Mesothelial cell of epicardium (in vitro differentiated cells): ENCODE results near the gene ISM1. TPM values are rescaled to one million over a fixed set of nuclear protein-coding genes. Genes with fewer than 3 reads are reported as not detected.

Experiments
- DNase-seq, 2 experiments: peaks; one replicate each; pipeline ENCODE4 v3.0.0; 2021; ENCODE audit warnings: low spot score in 2 of 2; ENCODE audit not compliant: unreplicated experiment in 2 of 2
- H3K27ac Mint-ChIP-seq: 2 replicates; pipeline ENCODE4 v1.8.0; 2021; ENCODE audit warnings: mixed read lengths
- H3K27me3 Mint-ChIP-seq: 2 replicates; pipeline ENCODE4 v1.8.0; 2021; ENCODE audit warnings: low read depth, mixed read lengths
- H3K36me3 Mint-ChIP-seq: 2 replicates; pipeline ENCODE4 v1.8.0; 2021; ENCODE audit warnings: mixed read lengths
- H3K4me1 Mint-ChIP-seq: 2 replicates; pipeline ENCODE4 v1.8.0; 2021; ENCODE audit warnings: mixed read lengths
- H3K4me3 Mint-ChIP-seq: 2 replicates; pipeline ENCODE4 v1.8.0; 2021; ENCODE audit warnings: mild to moderate bottlenecking, moderate library complexity, mixed read lengths
- H3K9me3 Mint-ChIP-seq: 2 replicates; pipeline ENCODE4 v1.8.0; 2021; ENCODE audit warnings: mixed read lengths
- total RNA-seq: library from RNA; stranded (reverse); gene quantifications from 3 replicates; pipeline ENCODE4 v1.2.1, GENCODE V29; 2021
- TF ChIP-seq, protein P1 (sequence below): fragments of 200-600 bp; sonication (generic); IDR thresholded peaks from one replicate; pipeline ENCODE4 v1.5.0; 2021; ENCODE audit warnings: antibody characterized with exemption; ENCODE audit not compliant: unreplicated experiment

ISM1 gene
- total RNA-seq, 1 donor from 2014 or later = 5.6 TPM

DNA sequence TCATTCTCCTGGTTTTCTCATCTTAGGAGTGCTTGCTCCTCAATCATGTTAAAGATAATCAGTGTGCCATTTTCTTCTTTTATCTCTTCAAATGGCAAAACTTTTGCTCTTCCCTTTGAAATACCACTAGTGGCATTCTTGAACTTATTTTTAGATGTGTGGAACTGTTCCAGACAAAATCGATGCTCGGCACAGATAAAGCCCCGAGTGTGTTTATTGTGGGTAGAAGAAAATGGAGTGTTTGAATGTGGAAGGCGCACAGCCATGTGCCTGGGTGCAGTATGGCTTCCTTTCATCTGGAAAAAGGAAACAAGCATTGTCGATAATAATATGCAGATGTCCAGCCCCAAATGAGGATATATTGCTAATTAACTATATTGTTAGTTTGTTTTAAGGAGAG lies 42.4 kb downstream of the ISM1 start:
- Mint-ChIP-seq H3K27ac (no peak overlapping the region), H3K4me1 (peaks cover 17% of the 10 kb centered on the region), H3K4me3 (no peak overlapping the region), H3K27me3 (no peaks in the 10 kb centered on the region), H3K9me3 (no peaks in the 10 kb centered on the region), H3K36me3 (no peaks in the 10 kb centered on the region)
- TF ChIP-seq, protein P1, sequence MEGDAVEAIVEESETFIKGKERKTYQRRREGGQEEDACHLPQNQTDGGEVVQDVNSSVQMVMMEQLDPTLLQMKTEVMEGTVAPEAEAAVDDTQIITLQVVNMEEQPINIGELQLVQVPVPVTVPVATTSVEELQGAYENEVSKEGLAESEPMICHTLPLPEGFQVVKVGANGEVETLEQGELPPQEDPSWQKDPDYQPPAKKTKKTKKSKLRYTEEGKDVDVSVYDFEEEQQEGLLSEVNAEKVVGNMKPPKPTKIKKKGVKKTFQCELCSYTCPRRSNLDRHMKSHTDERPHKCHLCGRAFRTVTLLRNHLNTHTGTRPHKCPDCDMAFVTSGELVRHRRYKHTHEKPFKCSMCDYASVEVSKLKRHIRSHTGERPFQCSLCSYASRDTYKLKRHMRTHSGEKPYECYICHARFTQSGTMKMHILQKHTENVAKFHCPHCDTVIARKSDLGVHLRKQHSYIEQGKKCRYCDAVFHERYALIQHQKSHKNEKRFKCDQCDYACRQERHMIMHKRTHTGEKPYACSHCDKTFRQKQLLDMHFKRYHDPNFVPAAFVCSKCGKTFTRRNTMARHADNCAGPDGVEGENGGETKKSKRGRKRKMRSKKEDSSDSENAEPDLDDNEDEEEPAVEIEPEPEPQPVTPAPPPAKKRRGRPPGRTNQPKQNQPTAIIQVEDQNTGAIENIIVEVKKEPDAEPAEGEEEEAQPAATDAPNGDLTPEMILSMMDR = no peak
- DNase-seq = no peak

DNA sequence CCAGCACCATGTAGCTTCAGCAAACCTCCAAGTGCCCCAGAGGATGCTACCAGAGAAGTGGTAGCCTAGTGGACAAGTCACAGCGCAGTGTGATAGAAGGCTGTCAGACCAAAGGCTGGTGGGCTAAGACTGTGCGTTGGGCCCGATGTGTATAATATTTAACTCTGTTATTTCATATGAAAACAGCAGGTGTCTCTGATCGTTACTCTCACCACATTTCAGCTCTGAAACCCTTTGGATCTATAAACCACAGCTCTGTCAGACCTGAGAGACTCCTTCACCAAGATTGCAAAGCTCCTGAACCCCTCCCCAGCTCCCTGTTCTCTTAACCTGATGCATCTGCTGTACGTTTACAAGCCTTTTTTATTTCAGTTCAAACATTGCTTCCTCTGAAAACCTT lies 43.8 kb downstream of the ISM1 start:
- DNase-seq = no peak
- Mint-ChIP-seq H3K4me1 (peaks cover 17% of the 10 kb centered on the region), H3K4me3 (no peak overlapping the region), H3K27me3 (peaks cover 3% of the 10 kb centered on the region), H3K36me3 (no peaks in the 10 kb centered on the region), H3K27ac (no peak overlapping the region), H3K9me3 (no peaks in the 10 kb centered on the region)
- TF ChIP-seq, protein P1 = no peak

DNA sequence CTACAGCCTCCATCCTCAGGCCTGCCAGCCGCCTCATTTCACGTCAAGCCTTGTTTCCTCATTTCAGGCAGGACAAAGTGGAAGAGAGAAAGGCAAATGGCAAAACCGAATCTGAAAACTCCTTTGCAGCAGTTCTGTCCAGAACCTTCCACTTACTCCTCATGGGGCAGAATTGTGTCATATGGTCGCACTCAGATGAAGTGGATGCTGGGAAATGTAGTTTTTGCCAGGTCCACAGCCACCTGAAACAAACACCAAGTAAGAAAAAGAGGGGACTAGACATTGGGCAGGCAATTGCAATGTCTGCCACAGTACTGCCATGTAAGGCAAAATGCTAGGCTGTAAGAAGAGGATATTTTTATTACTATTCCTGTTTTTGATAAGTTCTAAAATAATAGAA lies 44.9 kb downstream of the ISM1 start:
- H3K4me3 Mint-ChIP-seq = no peak overlapping the region
- TF ChIP-seq, protein P1 = no peak
- no peak overlapping the region for H3K27ac Mint-ChIP-seq
- no peaks in the 10 kb centered on the region for H3K36me3 Mint-ChIP-seq
- H3K9me3 Mint-ChIP-seq = no peaks in the 10 kb centered on the region
- H3K4me1 Mint-ChIP-seq = peaks cover 17% of the 10 kb centered on the region
- H3K27me3 Mint-ChIP-seq = peaks cover 8% of the 10 kb centered on the region
- no peak for DNase-seq

DNA sequence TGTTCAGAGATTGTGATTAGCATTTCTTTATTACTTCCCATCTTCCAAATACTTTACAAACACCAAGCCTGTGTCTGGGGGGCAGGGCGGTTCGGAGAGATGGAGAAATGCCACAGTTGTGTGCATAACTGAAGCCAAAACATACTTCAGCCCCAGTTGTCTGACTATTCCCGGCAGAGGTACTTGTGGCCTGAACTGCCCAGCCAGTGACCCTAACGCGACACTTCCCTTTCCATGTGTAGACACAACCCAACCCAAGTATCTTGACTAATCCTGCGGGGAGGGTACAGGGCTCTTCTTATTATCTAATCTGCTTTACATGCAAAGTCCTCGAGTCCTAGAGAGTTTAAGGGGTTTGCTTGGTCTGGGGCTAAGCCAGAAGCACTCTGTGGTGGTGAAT lies 46.2 kb downstream of the ISM1 start:
- TF ChIP-seq, protein P1 = no peak

DNA sequence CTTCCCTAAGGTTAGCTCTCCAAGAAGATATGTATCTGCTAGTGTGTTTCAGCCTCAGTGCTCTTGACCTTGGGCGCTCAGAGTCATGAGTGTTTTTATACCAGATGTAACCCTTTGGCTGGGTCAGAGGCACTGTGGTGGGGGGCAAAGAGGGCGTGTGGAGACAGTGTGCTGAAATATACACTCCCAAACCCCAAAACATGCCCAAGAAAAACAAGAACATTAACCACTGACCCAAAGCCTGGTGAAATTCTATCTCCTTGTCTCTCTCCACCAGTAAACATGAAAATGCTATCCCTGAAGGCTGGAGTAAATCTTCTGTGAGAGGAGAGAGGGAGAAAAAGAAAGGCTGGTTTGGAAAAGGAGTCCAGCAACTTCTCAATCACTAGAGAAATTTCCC lies 47.9 kb downstream of the ISM1 start:
- TF ChIP-seq, protein P1 = no peak

More for the DNA sequence above, 46.2 kb downstream of the ISM1 start:
- H3K27me3 Mint-ChIP-seq = peaks cover 8% of the 10 kb centered on the region
- no peaks in the 10 kb centered on the region for H3K36me3 Mint-ChIP-seq
- no peak for DNase-seq
- no peak overlapping the region for H3K4me3 Mint-ChIP-seq
- no peaks in the 10 kb centered on the region for H3K9me3 Mint-ChIP-seq
- H3K4me1 Mint-ChIP-seq = peaks cover 13% of the 10 kb centered on the region
- H3K27ac Mint-ChIP-seq = no peak overlapping the region

DNA sequence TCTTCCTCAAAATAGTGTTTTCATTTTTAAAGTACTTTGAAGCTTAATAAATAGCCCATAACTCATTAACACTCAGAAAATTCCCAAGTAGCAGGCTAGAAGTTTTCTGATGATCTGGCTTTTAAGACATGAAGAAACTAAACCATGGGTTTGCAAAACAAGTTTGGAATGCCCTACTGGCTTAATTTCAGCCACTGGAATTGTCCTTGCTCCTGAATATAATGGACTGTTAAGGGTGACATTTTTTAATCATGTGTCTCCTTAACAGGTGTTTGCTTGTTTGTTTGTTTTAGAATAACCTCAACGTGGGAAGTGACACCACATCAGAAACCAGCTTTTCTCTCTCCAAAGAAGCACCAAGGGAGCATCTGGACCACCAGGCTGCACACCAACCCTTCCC lies 49.1 kb downstream of the ISM1 start:
- no peak overlapping the region for H3K27ac Mint-ChIP-seq
- TF ChIP-seq, protein P1 = no peak
- H3K4me3 Mint-ChIP-seq = no peak overlapping the region
- H3K9me3 Mint-ChIP-seq = no peaks in the 10 kb centered on the region
- no peaks in the 10 kb centered on the region for H3K36me3 Mint-ChIP-seq
- peaks cover 9% of the 10 kb centered on the region for H3K4me1 Mint-ChIP-seq
- peaks cover 8% of the 10 kb centered on the region for H3K27me3 Mint-ChIP-seq
- no peak for DNase-seq

More for the DNA sequence above, 47.9 kb downstream of the ISM1 start:
- no peaks in the 10 kb centered on the region for H3K9me3 Mint-ChIP-seq
- peaks cover 8% of the 10 kb centered on the region for H3K27me3 Mint-ChIP-seq
- peaks cover 1% of the 10 kb centered on the region for H3K4me1 Mint-ChIP-seq
- no peak overlapping the region for H3K4me3 Mint-ChIP-seq
- no peak overlapping the region for H3K27ac Mint-ChIP-seq
- no peak for DNase-seq
- H3K36me3 Mint-ChIP-seq = no peaks in the 10 kb centered on the region
